ENCODE data around the gene STAT4. TPM values are rescaled to one million over a fixed set of nuclear protein-coding genes. Genes with fewer than 3 reads are reported as not detected.

STAT4 gene
- total and polyA plus RNA-seq, 2 donors from 2014 or later, result 1.2 to 8.5 TPM

DNA sequence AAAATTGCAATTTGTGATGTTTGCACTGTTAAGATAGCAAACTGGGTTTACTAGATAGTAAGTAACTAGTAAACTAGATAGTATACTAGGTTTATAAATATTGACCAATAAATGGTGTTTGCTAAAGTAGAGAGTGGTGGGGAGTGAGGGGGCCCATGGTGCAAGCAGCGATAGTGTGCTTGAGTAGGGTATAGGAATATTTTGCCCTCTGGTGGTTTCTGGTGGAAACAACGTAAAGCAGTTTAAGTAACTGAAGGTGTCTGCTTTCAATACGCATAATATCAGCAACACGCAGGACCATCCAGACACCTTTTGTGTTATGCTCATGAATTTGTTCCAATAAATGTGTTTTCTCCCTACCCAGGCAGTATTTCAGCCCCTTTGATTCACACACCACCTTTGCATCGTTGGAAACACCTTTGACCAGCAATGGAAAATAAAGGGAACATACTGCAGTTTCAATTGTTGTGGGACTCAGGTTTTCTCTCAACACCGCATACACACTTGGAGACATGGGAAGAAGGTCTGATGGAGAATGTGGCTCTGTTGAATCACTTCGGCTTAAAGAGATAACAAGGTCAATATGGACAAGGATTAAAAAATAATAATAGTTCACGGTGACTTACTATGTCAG is 120.2 kb downstream of the STAT4 start:
- Histone ChIP-seq H3K27ac (ENCODE audit: low read depth in 2 of 2, low read length in 2 of 2) (no peak overlapping the region), H3K9me3 (ENCODE audit: control insufficient read depth in 2 of 3, insufficient read depth in 1 of 3, low read length in 3 of 3) (no peaks in the 10 kb centered on the region), H3K4me1 (ENCODE audit: control insufficient read depth in 2 of 3, insufficient read depth in 2 of 3, low read depth in 1 of 3, low read length in 3 of 3) (no peaks in the 10 kb centered on the region), H3K27me3 (ENCODE audit: control insufficient read depth, insufficient read depth, low read length) (no peaks in the 10 kb centered on the region), H3K4me3 (ENCODE audit: low read length in 3 of 3) (peak overlapping the region in 2 of 3 donors; percentile 26 to 47), H3K36me3 (ENCODE audit: control insufficient read depth in 2 of 3, insufficient read depth in 3 of 3, low read length in 3 of 3) (no peaks in the 10 kb centered on the region), H3K9ac (ENCODE audit: low read length in 3 of 3) (no peak overlapping the region)
- no peak for FAIRE-seq
- DNase-seq, result peak in 2 of 5 donors; percentile 51 to 54
- intact Hi-C loops (cut with DNase I), result no loop called here
- TF ChIP-seq, protein P1, sequence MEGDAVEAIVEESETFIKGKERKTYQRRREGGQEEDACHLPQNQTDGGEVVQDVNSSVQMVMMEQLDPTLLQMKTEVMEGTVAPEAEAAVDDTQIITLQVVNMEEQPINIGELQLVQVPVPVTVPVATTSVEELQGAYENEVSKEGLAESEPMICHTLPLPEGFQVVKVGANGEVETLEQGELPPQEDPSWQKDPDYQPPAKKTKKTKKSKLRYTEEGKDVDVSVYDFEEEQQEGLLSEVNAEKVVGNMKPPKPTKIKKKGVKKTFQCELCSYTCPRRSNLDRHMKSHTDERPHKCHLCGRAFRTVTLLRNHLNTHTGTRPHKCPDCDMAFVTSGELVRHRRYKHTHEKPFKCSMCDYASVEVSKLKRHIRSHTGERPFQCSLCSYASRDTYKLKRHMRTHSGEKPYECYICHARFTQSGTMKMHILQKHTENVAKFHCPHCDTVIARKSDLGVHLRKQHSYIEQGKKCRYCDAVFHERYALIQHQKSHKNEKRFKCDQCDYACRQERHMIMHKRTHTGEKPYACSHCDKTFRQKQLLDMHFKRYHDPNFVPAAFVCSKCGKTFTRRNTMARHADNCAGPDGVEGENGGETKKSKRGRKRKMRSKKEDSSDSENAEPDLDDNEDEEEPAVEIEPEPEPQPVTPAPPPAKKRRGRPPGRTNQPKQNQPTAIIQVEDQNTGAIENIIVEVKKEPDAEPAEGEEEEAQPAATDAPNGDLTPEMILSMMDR (IDR thresholded peaks at IDR 0.05; ENCODE audit: borderline replicate concordance, extremely low read depth, insufficient read depth), result peak; percentile 57

- FAIRE-seq, result no peak
Measured at GRCh38 chr2:191029280-191029950, 121.4 kb downstream of the STAT4 start.

DNA sequence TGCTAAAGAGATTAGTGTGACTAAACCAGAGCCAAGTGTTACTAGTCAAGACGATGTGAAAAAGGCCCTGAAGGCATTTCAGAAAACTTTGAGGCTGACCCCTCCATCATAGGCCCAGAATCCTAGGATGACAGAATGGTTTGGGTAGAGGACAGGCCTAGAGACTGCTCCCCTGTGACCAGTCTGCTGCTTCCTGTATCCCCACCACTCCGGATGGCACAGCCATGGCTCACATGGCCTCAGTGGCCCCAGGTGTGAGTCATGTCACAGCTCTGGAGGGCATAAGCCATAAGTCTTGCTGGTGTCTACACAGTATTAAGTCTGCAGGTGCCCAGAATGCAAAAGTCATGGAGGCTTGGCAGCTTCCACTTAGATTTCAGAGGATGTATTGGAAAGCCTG is 124.4 kb downstream of the STAT4 start:
- TF ChIP-seq, protein P1 (IDR thresholded peaks at IDR 0.05; ENCODE audit: borderline replicate concordance, extremely low read depth, insufficient read depth), result no peak
- Histone ChIP-seq H3K36me3 (ENCODE audit: control insufficient read depth in 2 of 3, insufficient read depth in 3 of 3, low read length in 3 of 3) (no peaks in the 10 kb centered on the region), H3K4me3 (ENCODE audit: low read length in 3 of 3) (no peak overlapping the region), H3K4me1 (ENCODE audit: control insufficient read depth in 2 of 3, insufficient read depth in 2 of 3, low read depth in 1 of 3, low read length in 3 of 3) (peaks cover 0 to 3% (median 0%) of the 10 kb centered on the region in 3 donors), H3K27me3 (ENCODE audit: control insufficient read depth, insufficient read depth, low read length) (no peaks in the 10 kb centered on the region), H3K27ac (ENCODE audit: low read depth in 2 of 2, low read length in 2 of 2) (no peak overlapping the region), H3K9me3 (ENCODE audit: control insufficient read depth in 2 of 3, insufficient read depth in 1 of 3, low read length in 3 of 3) (no peaks in the 10 kb centered on the region), H3K9ac (ENCODE audit: low read length in 3 of 3) (no peak overlapping the region)
- no peak for FAIRE-seq
- no peak for DNase-seq
- intact Hi-C loops (cut with DNase I), result no loop called here

More at GRCh38 chr2:191029280-191029950, 121.4 kb downstream of the STAT4 start:
- no peak overlapping the region for H3K9ac ChIP-seq (ENCODE audit: low read length in 3 of 3)
- no peak overlapping the region for H3K27ac ChIP-seq (ENCODE audit: low read depth in 2 of 2, low read length in 2 of 2)
- no peaks in the 10 kb centered on the region for H3K4me1 ChIP-seq (ENCODE audit: control insufficient read depth in 2 of 3, insufficient read depth in 2 of 3, low read depth in 1 of 3, low read length in 3 of 3)
- no peak for DNase-seq
- TF ChIP-seq, protein P1 (IDR thresholded peaks at IDR 0.05; ENCODE audit: borderline replicate concordance, extremely low read depth, insufficient read depth), result no peak
- no peaks in the 10 kb centered on the region for H3K9me3 ChIP-seq (ENCODE audit: control insufficient read depth in 2 of 3, insufficient read depth in 1 of 3, low read length in 3 of 3)
- intact Hi-C loops (cut with DNase I), result no loop called here
- H3K4me3 ChIP-seq (ENCODE audit: low read length in 3 of 3), result no peak overlapping the region
- no peaks in the 10 kb centered on the region for H3K27me3 ChIP-seq (ENCODE audit: control insufficient read depth, insufficient read depth, low read length)
- H3K36me3 ChIP-seq (ENCODE audit: control insufficient read depth in 2 of 3, insufficient read depth in 3 of 3, low read length in 3 of 3), result no peaks in the 10 kb centered on the region

Data from kidney (tissue), 14 donors.